Keratinocyte (primary cell): ENCODE data around the gene F2. TPM values are rescaled to one million over a fixed set of nuclear protein-coding genes. Genes with fewer than 3 reads are reported as not detected.

Experiments
- DNase-seq: peaks from one replicate; pipeline ENCODE4 v3.0.0-alpha.2; 2011; ENCODE audit warnings: low read depth, missing footprints, low spot score
- FAIRE-seq: peaks from 2 replicates; lab custom pipeline; 2011; peaks lifted over from hg19 to GRCh38; lab: Jason Lieb, UNC
- H2AFZ ChIP-seq: 2 replicates; pipeline ENCODE4 v1.6.0; 2012; ENCODE audit warnings: low read length, control low read depth, inconsistent platforms; ENCODE audit not compliant: control insufficient read depth
- H3K27ac ChIP-seq: 2 replicates; pipeline ENCODE4 v1.5.1; 2011; ENCODE audit warnings: low read length; ENCODE audit not compliant: control insufficient read depth, insufficient read depth
- H3K27me3 ChIP-seq: 3 replicates; pipeline ENCODE4 v1.6.0; 2011; ENCODE audit warnings: low read length; ENCODE audit not compliant: control insufficient read depth, insufficient read depth; ENCODE audit errors: extremely low read depth
- H3K36me3 ChIP-seq, 2 experiments: 2 replicates in 1 of 2; 3 replicates in 1 of 2; pipeline ENCODE4 v1.5.1; 2011; ENCODE audit warnings: low read length in 2 of 2, mild to moderate bottlenecking in 1 of 2; ENCODE audit not compliant: control insufficient read depth in 2 of 2, insufficient read depth in 2 of 2; ENCODE audit errors: extremely low read depth in 1 of 2
- H3K4me1 ChIP-seq: 3 replicates; pipeline ENCODE4 v1.5.1; 2011; ENCODE audit warnings: low read length; ENCODE audit not compliant: control insufficient read depth, insufficient read depth; ENCODE audit errors: extremely low read depth
- H3K4me2 ChIP-seq: 3 replicates; pipeline ENCODE4 v1.6.0; 2011; ENCODE audit warnings: low read depth, low read length; ENCODE audit not compliant: control insufficient read depth, insufficient read depth; ENCODE audit errors: extremely low read depth
- H3K4me3 ChIP-seq, 3 experiments: fragments of 200-600 bp in 1 of 3; sonication (generic) in 1 of 3; 2 replicates in 2 of 3; 3 replicates in 1 of 3; pipeline ENCODE4 v1.5.1; 2011 to 2016; ENCODE audit warnings: low read length in 3 of 3, mild to moderate bottlenecking in 3 of 3, control low read depth in 2 of 3, inconsistent platforms in 1 of 3, low read depth in 1 of 3, mixed read lengths in 1 of 3, mixed run types in 1 of 3, moderate library complexity in 1 of 3; ENCODE audit not compliant: control insufficient read depth in 2 of 3, insufficient read depth in 2 of 3; ENCODE audit errors: extremely low read depth in 1 of 3
- H3K79me2 ChIP-seq: 2 replicates; pipeline ENCODE4 v1.6.0; 2012; ENCODE audit warnings: low read length; ENCODE audit not compliant: control insufficient read depth, insufficient read depth
- H3K9ac ChIP-seq: 3 replicates; pipeline ENCODE4 v1.6.0; 2011; ENCODE audit warnings: low read length; ENCODE audit not compliant: control insufficient read depth, insufficient read depth; ENCODE audit errors: extremely low read depth
- H3K9me1 ChIP-seq: 3 replicates; pipeline ENCODE4 v1.6.0; 2011; ENCODE audit warnings: low read length; ENCODE audit not compliant: control insufficient read depth, insufficient read depth; ENCODE audit errors: extremely low read depth
- H3K9me3 ChIP-seq: 2 replicates; pipeline ENCODE4 v1.5.1; 2012; ENCODE audit warnings: low read depth, low read length; ENCODE audit not compliant: control insufficient read depth
- H4K20me1 ChIP-seq: 3 replicates; pipeline ENCODE4 v1.6.0; 2011; ENCODE audit warnings: low read length; ENCODE audit not compliant: control insufficient read depth, insufficient read depth; ENCODE audit errors: extremely low read depth
- CTCF ChIP-seq, 3 experiments: IDR thresholded peaks in 1 of 3; conservative IDR thresholded peaks in 1 of 3; optimal IDR thresholded peaks in 1 of 3; 2 replicates in 2 of 3; 3 replicates in 1 of 3; pipeline versions ENCODE3 to v1.5.1; 2011; ENCODE audit warnings: low read length in 3 of 3, mild to moderate bottlenecking in 3 of 3, moderate library complexity in 2 of 3, control low read depth in 1 of 3, inconsistent platforms in 1 of 3; ENCODE audit not compliant: insufficient read depth in 2 of 3; ENCODE audit errors: extremely low read depth in 1 of 3
- EZH2 ChIP-seq: IDR thresholded peaks from one replicate; pipeline ENCODE4 v1.6.1; 2012; ENCODE audit warnings: inconsistent platforms, mild to moderate bottlenecking, low read length, moderate library complexity
- dilution Hi-C: fragments of 300-500 bp; cut with MboI; formaldehyde crosslinking; loops from one replicate; pipeline ENCODE4 v1.7.0; 2020; ENCODE audit warnings: low sequenced_read_pairs; ENCODE audit not compliant: extremely low pct_ligation_motif_present
- polyA plus RNA-seq, 5 experiments: library from polyadenylated mRNA; depleted of rRNA in 3 of 5; stranded (reverse) in 3 of 5; stranded (forward) in 1 of 5; unstranded in 1 of 5; fragments of >200 nt; gene quantifications; 1 replicate in 1 of 5; 2 replicates in 3 of 5; 3 replicates in 1 of 5; pipeline versions ENCODE4 v1.2.1 to v1.2.3, GENCODE V29; 2011 to 2012; ENCODE audit warnings: missing spikeins in 2 of 5, low read depth in 1 of 5, low replicate concordance in 1 of 5

F2 gene
- polyA plus RNA-seq, 1 donor (not counting 4 experiments of a cell fraction or from before 2014, with no cell fraction given): not detected

GRCh38 chr11:46671958-46672315, 47.1 kb upstream of the F2 start:
- Histone ChIP-seq H3K79me2 (no peaks in the 10 kb centered on the region), H3K36me3 (peaks cover 23 to 43% of the 10 kb centered on the region in 2 experiments), H3K4me2 (no peak overlapping the region), H3K27ac (no peak overlapping the region), H3K4me3 (no peak overlapping the region), H4K20me1 (no peaks in the 10 kb centered on the region), H3K27me3 (no peaks in the 10 kb centered on the region), H3K4me1 (peaks cover 20% of the 10 kb centered on the region), H2AFZ (no peak overlapping the region), H3K9ac (no peak overlapping the region), H3K9me3 (no peaks in the 10 kb centered on the region), H3K9me1 (no peaks in the 10 kb centered on the region)
- no peak for FAIRE-seq
- no peak for DNase-seq
- no peak for TF ChIP-seq CTCF (optimal IDR thresholded peaks at IDR 0.05 in 1 of 3, IDR thresholded peaks at IDR 0.05 in 1 of 3, conservative IDR thresholded peaks at IDR 0.05 in 1 of 3; ENCODE audit: extremely low read depth in 1 of 3, insufficient read depth in 2 of 3, low read length in 3 of 3)
- no peak for TF ChIP-seq EZH2
- dilution Hi-C loops: no loop called here

- Histone ChIP-seq H3K9ac (no peak overlapping the region), H3K27ac (no peak overlapping the region), H3K4me1 (peaks cover 20% of the 10 kb centered on the region), H3K36me3 (peaks cover 23 to 43% of the 10 kb centered on the region in 2 experiments), H3K4me2 (no peak overlapping the region), H3K27me3 (no peaks in the 10 kb centered on the region), H4K20me1 (no peaks in the 10 kb centered on the region), H3K4me3 (no peak overlapping the region), H3K9me3 (no peaks in the 10 kb centered on the region), H3K79me2 (no peaks in the 10 kb centered on the region), H3K9me1 (no peaks in the 10 kb centered on the region), H2AFZ (no peak overlapping the region)
- TF ChIP-seq EZH2 (no peak), CTCF (optimal IDR thresholded peaks at IDR 0.05 in 1 of 3, IDR thresholded peaks at IDR 0.05 in 1 of 3, conservative IDR thresholded peaks at IDR 0.05 in 1 of 3; ENCODE audit: extremely low read depth in 1 of 3, insufficient read depth in 2 of 3, low read length in 3 of 3) (no peak)
- FAIRE-seq: no peak
- no peak for DNase-seq
- dilution Hi-C loops: no loop called here
These were observed 46.6 kb upstream of the F2 start for GRCh38 chr11:46672381-46672839.
